Activated naive CD8-positive, alpha-beta T cell treated with anti-CD3 and anti-CD28 coated beads, Interleukin-2, amount 10 ng/mL, durations not matched to agents 7 days and 5 days (primary cell): ENCODE measurements around the gene MCU. TPM values are rescaled to one million over a fixed set of nuclear protein-coding genes. Genes with fewer than 3 reads are reported as not detected.
A peak's percentile ranks its signal among the peaks of the same experiment; 100 is the strongest.
"Not testable (repeated sequence)": the region's sequence is repeated elsewhere in the genome, so short reads cannot be mapped to it uniquely, and the experiment has no call there.

Experiments used
- ATAC-seq: fragments of 150-1000 bp; cut with Tn5 transposase; one replicate; pipeline ENCODE4 v1.10.0; 2021; ENCODE audit warnings: low read depth, moderate library complexity
- POLR2A ChIA-PET: fragments of 350-600 bp; sonication (Branson Sonifier 250); formaldehyde crosslinking; loops from one replicate; lab custom pipeline; 2021; ENCODE audit warnings: antibody characterized with exemption; lab: Charles Lee
- DNase-seq: peaks from one replicate; pipeline ENCODE4 v3.0.0; 2021
- H3K27ac Mint-ChIP-seq: one replicate; pipeline ENCODE4 v1.8.0; 2022; ENCODE audit warnings: mild to moderate bottlenecking, mixed read lengths
- H3K27me3 Mint-ChIP-seq: one replicate; pipeline ENCODE4 v1.8.0; 2022; ENCODE audit warnings: mild to moderate bottlenecking, moderate library complexity, mixed read lengths
- H3K36me3 Mint-ChIP-seq: one replicate; pipeline ENCODE4 v1.8.0; 2021; ENCODE audit warnings: mild to moderate bottlenecking, mixed read lengths
- H3K4me1 Mint-ChIP-seq: one replicate; pipeline ENCODE4 v1.8.0; 2021; ENCODE audit warnings: mixed read lengths
- H3K4me3 Mint-ChIP-seq: one replicate; pipeline ENCODE4 v1.8.0; 2022; ENCODE audit warnings: mild to moderate bottlenecking, moderate library complexity, mixed read lengths
- H3K9me3 Mint-ChIP-seq: one replicate; pipeline ENCODE4 v1.8.0; 2021; ENCODE audit warnings: mixed read lengths
- total RNA-seq, 2 experiments: library from RNA; stranded (reverse); gene quantifications; one replicate each; pipeline ENCODE4 v1.2.3, GENCODE V29; 2021

Gene MCU
- total RNA-seq = 10 to 100 TPM; 12.2 to 14.3 TPM

GRCh38 chr10:72691863-72692743 lies at the start of gene MCU:
Gene MCU, plus strand, starts transcription at chr10:72692143. Its CDS starts 9 bp downstream, at chr10:72692152.
- Mint-ChIP-seq H3K4me1 (peaks cover 21% of the 10 kb centered on the region), H3K4me3 (peak within 1 kb of the TSS; percentile 90), H3K9me3 (no peaks in the 10 kb centered on the region), H3K36me3 (no peaks in the 10 kb centered on the region), H3K27ac (peak within 1 kb of the TSS; percentile 64), H3K27me3 (no peaks in the 10 kb centered on the region)
- ATAC-seq (peak; percentile 98), DNase-seq (peak; percentile 90)
- POLR2A ChIA-PET = interaction anchor here (0.7 to 1.1 kb wide), 10 partner anchors 11 to 555 kb away, joined by 3 to 6 read pairs (median 4); partner anchors contain the start of gene DNAJC9

- Mint-ChIP-seq H3K27ac (no peak overlapping the region), H3K9me3 (no peaks in the 10 kb centered on the region), H3K4me1 (peaks cover 3% of the 10 kb centered on the region), H3K36me3 (no peaks in the 10 kb centered on the region), H3K4me3 (no peak overlapping the region), H3K27me3 (peaks cover 14% of the 10 kb centered on the region)
- ATAC-seq (no peak), DNase-seq (no peak)
- POLR2A ChIA-PET = no interaction called here
Observed at GRCh38 chr10:72642318-72642717, 49.6 kb upstream of the MCU start.

GRCh38 chr10:72645263-72645858 lies 46.6 kb upstream of the MCU start:
- DNase-seq = no peak
- no peak for ATAC-seq
- Mint-ChIP-seq H3K27ac (no peak overlapping the region), H3K9me3 (no peaks in the 10 kb centered on the region), H3K4me1 (no peaks in the 10 kb centered on the region), H3K36me3 (no peaks in the 10 kb centered on the region), H3K4me3 (no peak overlapping the region), H3K27me3 (peaks cover 12% of the 10 kb centered on the region)
- POLR2A ChIA-PET = no interaction called here

- DNase-seq, H3K9me3 Mint-ChIP-seq, H3K4me3 Mint-ChIP-seq, H3K36me3 Mint-ChIP-seq, H3K4me1 Mint-ChIP-seq, POLR2A ChIA-PET, ATAC-seq, H3K27ac Mint-ChIP-seq: not testable (repeated sequence)
- peaks cover 12% of the 10 kb centered on the region for H3K27me3 Mint-ChIP-seq
Observed at GRCh38 chr10:72646971-72647370, 45.0 kb upstream of the MCU start.

- POLR2A ChIA-PET = no interaction called here
- H3K4me1 Mint-ChIP-seq = no peaks in the 10 kb centered on the region
- H3K27me3 Mint-ChIP-seq = peaks cover 12% of the 10 kb centered on the region
- H3K36me3 Mint-ChIP-seq = no peaks in the 10 kb centered on the region
- no peak for ATAC-seq
- H3K9me3 Mint-ChIP-seq = no peaks in the 10 kb centered on the region
- no peak overlapping the region for H3K4me3 Mint-ChIP-seq
- H3K27ac Mint-ChIP-seq = no peak overlapping the region
- DNase-seq = no peak
Observed at GRCh38 chr10:72648301-72648700, 43.6 kb upstream of the MCU start.

GRCh38 chr10:72649291-72649690 lies 42.7 kb upstream of the MCU start:
- ATAC-seq (no peak), DNase-seq (no peak)
- Mint-ChIP-seq H3K4me1 (no peaks in the 10 kb centered on the region), H3K9me3 (no peaks in the 10 kb centered on the region), H3K4me3 (no peak overlapping the region), H3K36me3 (no peaks in the 10 kb centered on the region), H3K27me3 (peaks cover 12% of the 10 kb centered on the region), H3K27ac (no peak overlapping the region)
- POLR2A ChIA-PET = no interaction called here

GRCh38 chr10:72653383-72654096 lies 38.4 kb upstream of the MCU start:
- DNase-seq (no peak), ATAC-seq (no peak)
- no peak overlapping the region for H3K27ac Mint-ChIP-seq
- H3K4me3 Mint-ChIP-seq = no peak overlapping the region
- H3K27me3 Mint-ChIP-seq = peaks cover 3% of the 10 kb centered on the region
- POLR2A ChIA-PET = no interaction called here
- no peaks in the 10 kb centered on the region for H3K4me1 Mint-ChIP-seq
- no peaks in the 10 kb centered on the region for H3K9me3 Mint-ChIP-seq
- H3K36me3 Mint-ChIP-seq = no peaks in the 10 kb centered on the region

- Mint-ChIP-seq H3K4me1 (no peaks in the 10 kb centered on the region), H3K27me3 (peaks cover 5% of the 10 kb centered on the region), H3K36me3 (no peaks in the 10 kb centered on the region), H3K4me3 (no peak overlapping the region), H3K9me3 (no peaks in the 10 kb centered on the region), H3K27ac (no peak overlapping the region)
- no peak for ATAC-seq
- no peak for DNase-seq
- POLR2A ChIA-PET = no interaction called here
Observed at GRCh38 chr10:72654720-72655119, 37.2 kb upstream of the MCU start.

- Mint-ChIP-seq H3K27me3 (peaks cover 9% of the 10 kb centered on the region), H3K27ac (no peak overlapping the region)
Observed at GRCh38 chr10:72658696-72659400, 33.1 kb upstream of the MCU start.

GRCh38 chr10:72659694-72660093 lies 32.2 kb upstream of the MCU start:
- H3K4me1 Mint-ChIP-seq = no peaks in the 10 kb centered on the region
- ATAC-seq = no peak
- no peak overlapping the region for H3K27ac Mint-ChIP-seq
- no peaks in the 10 kb centered on the region for H3K9me3 Mint-ChIP-seq
- no peaks in the 10 kb centered on the region for H3K36me3 Mint-ChIP-seq
- POLR2A ChIA-PET = no interaction called here
- peaks cover 9% of the 10 kb centered on the region for H3K27me3 Mint-ChIP-seq
- H3K4me3 Mint-ChIP-seq = no peak overlapping the region
- DNase-seq = no peak

More at GRCh38 chr10:72658696-72659400, 33.1 kb upstream of the MCU start:
- H3K4me3 Mint-ChIP-seq = no peak overlapping the region
- DNase-seq (no peak), ATAC-seq (no peak)
- H3K9me3 Mint-ChIP-seq = no peaks in the 10 kb centered on the region
- no peaks in the 10 kb centered on the region for H3K36me3 Mint-ChIP-seq
- POLR2A ChIA-PET = no interaction called here
- H3K4me1 Mint-ChIP-seq = no peaks in the 10 kb centered on the region

- DNase-seq (no peak), ATAC-seq (no peak)
- no peak overlapping the region for H3K27ac Mint-ChIP-seq
- H3K27me3 Mint-ChIP-seq = peaks cover 9% of the 10 kb centered on the region
- H3K9me3 Mint-ChIP-seq = no peaks in the 10 kb centered on the region
- no peaks in the 10 kb centered on the region for H3K4me1 Mint-ChIP-seq
- H3K4me3 Mint-ChIP-seq = no peak overlapping the region
- H3K36me3 Mint-ChIP-seq = no peaks in the 10 kb centered on the region
- POLR2A ChIA-PET = no interaction called here
Observed at GRCh38 chr10:72660220-72660619, 31.7 kb upstream of the MCU start.

GRCh38 chr10:72661431-72661830 lies 30.5 kb upstream of the MCU start:
- H3K27me3 Mint-ChIP-seq = peaks cover 9% of the 10 kb centered on the region
- H3K27ac Mint-ChIP-seq = no peak overlapping the region
- H3K4me1 Mint-ChIP-seq = no peaks in the 10 kb centered on the region
- ATAC-seq = no peak
- H3K36me3 Mint-ChIP-seq = no peaks in the 10 kb centered on the region
- no peak for DNase-seq
- POLR2A ChIA-PET = no interaction called here
- H3K4me3 Mint-ChIP-seq = no peak overlapping the region
- H3K9me3 Mint-ChIP-seq = no peaks in the 10 kb centered on the region

- Mint-ChIP-seq H3K4me1 (no peaks in the 10 kb centered on the region), H3K4me3 (no peak overlapping the region), H3K27me3 (peaks cover 12% of the 10 kb centered on the region), H3K27ac (no peak overlapping the region), H3K9me3 (no peaks in the 10 kb centered on the region), H3K36me3 (no peaks in the 10 kb centered on the region)
- DNase-seq (no peak), ATAC-seq (no peak)
- POLR2A ChIA-PET = interaction anchor here (0.6 kb wide), 1 partner anchor 1799 kb away, joined by 3 read pairs; no protein-coding TSS in a partner anchor
Observed at GRCh38 chr10:72663971-72664370, 28.0 kb upstream of the MCU start.
